Fibroblast of pulmonary artery (primary cell): ENCODE measurements around the gene ITPR2.
"Not testable (repeated sequence)": the region's sequence is repeated elsewhere in the genome, so short reads cannot be mapped to it uniquely, and the experiment has no call there.

Experiments
- DNase-seq: peaks from one replicate; pipeline ENCODE4 v3.0.0-alpha.2; 2010; ENCODE audit warnings: low read depth
- H3K4me3 ChIP-seq: replicated peaks from 2 replicates; pipeline ENCODE4 v1.5.1; 2011; ENCODE audit warnings: low read depth, mild to moderate bottlenecking, control low read depth, low read length, moderate library complexity
- TF ChIP-seq, protein P1 (sequence below): IDR thresholded peaks from 2 replicates; pipeline ENCODE4 v1.5.1; 2011; ENCODE audit warnings: mild to moderate bottlenecking, control low read depth, low read length, inconsistent platforms; ENCODE audit errors: missing control alignments

The ITPR2 gene

DNA sequence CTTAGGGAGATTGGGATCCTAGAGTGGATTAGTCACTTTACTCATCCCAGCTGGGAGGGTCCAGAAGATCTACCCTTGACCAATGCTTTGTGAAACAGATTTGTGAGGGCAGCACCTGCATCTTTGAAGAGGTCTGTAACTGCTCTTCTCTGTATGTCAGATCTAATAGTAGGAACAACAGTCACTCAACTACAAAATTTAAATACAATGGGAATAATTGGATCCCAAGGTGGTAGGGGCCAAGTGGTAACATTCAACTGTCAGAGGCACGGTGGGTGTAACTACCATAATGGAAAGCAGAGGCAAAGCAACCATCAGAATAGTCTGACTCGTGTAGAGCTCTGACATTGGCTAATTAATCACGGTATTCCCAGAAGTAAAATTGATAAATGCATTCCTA lies 55.8 kb downstream of the ITPR2 start:
- no peak for DNase-seq
- TF ChIP-seq, protein P1, sequence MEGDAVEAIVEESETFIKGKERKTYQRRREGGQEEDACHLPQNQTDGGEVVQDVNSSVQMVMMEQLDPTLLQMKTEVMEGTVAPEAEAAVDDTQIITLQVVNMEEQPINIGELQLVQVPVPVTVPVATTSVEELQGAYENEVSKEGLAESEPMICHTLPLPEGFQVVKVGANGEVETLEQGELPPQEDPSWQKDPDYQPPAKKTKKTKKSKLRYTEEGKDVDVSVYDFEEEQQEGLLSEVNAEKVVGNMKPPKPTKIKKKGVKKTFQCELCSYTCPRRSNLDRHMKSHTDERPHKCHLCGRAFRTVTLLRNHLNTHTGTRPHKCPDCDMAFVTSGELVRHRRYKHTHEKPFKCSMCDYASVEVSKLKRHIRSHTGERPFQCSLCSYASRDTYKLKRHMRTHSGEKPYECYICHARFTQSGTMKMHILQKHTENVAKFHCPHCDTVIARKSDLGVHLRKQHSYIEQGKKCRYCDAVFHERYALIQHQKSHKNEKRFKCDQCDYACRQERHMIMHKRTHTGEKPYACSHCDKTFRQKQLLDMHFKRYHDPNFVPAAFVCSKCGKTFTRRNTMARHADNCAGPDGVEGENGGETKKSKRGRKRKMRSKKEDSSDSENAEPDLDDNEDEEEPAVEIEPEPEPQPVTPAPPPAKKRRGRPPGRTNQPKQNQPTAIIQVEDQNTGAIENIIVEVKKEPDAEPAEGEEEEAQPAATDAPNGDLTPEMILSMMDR, result no peak
- no peak overlapping the region for H3K4me3 ChIP-seq

DNA sequence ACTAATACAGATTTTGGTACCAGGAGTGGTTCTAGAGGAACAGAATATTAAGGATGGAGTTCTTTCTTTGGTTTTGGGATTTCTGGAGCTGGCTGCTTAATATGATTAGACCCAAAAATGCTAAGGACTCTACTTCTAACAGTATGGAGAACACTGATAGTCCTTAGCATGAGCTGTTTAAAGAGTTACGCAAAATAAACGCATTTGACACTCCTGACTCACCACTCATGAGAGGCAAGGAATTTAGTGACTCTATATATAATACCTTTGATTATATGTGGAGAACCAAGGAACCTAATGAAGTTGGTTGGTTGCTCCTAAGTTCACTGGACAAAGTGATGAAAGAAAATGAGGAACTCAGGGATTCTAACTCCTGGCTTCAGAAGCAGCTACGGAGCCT lies 57.0 kb downstream of the ITPR2 start:
- not testable (repeated sequence) for H3K4me3 ChIP-seq, DNase-seq

DNA sequence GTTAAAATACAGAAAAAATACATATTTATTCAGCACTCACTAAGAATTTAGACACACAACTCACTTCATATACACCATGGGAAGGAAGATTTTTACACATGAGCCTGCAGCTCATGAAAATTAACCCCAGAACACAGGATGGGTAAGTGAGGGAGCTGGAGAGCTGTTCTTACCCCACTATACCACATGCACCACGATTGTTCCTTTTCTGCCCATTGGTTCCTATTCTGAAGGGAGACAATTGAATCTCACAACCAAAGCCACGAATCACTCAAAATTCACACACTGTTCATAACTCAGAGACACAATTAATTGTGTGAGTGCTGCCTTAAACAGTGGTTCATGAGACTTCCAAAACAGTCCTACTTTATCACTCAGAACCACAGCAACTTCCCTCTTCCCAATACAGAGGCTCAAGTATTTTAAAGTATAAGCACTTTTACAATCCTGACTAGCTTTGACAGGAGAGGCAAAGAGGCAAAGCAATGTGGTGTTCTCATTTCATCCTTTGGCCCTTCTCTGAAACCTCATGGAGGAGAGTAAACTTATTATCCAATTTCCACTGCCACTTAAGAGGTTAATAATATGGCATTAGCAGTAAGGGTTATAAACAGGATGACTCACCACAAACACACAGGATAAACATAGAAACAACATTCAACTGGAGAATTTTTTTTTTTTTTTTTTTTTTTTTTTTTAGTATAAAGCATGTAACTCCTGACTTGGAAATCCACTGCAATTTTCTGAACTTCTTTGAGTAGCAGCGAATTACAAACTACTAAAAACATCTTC lies 59.5 kb downstream of the ITPR2 start:
- DNase-seq, result no peak
- TF ChIP-seq, protein P1, result no peak
- H3K4me3 ChIP-seq, result no peak overlapping the region

DNA sequence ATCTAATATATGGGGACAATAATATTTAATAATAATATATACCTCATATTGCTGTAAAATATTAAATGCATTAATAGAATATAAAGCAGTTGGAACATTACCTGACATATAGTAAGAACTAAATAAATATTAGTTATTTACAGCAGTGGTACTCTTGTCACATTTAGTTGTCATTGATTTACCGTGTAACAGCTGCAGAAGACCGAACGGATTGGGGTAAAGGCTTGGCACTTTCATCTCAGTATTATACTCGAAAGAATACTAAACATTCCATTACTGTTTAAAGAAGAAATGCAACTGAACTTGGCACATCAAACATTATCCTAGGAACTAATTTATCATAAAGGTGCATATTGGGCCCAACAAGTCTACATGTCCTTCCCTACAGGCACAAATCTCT lies 61.1 kb downstream of the ITPR2 start:
- no peak overlapping the region for H3K4me3 ChIP-seq
- TF ChIP-seq, protein P1, result no peak
- DNase-seq, result no peak

DNA sequence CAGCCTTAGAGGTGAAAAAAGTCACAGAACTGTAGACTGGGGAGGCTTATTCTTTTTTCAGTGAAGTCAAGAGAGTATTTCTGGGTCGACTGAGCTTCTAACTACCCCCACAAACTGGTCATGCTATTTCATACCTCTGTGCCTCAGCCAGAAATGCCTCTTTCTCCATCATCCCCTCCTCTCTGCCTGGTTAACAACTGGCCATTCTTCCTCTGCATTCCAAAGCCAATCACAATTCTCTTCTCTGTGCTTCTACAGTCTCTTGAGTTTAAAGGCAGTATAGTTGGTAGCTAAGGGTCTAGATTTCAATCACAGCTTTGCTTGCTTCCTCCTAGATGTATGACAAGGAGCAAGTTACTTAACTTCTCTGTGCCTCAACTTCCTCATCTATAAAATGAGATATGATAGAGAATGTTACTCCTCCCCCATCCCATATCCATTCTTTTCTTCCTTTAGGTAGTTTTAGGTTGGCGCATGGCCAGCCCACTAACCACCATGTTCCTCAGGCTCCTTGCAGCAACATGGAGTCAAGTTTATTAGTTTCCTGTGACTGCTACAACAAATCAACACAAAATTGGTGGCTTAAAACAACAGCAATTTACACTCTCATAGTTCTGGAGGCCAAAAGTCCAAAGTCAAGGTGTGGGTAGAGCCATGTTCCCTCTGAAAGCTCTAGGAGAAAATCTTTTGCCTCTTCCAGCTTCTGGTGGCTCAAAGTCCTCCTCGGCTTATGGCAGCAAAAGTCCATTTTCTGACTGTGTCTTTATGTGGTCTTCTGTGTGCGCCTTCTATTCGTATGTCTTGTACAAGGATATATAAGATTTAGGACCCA lies 62.5 kb downstream of the ITPR2 start:
- no peak overlapping the region for H3K4me3 ChIP-seq
- TF ChIP-seq, protein P1, result no peak
- no peak for DNase-seq

DNA sequence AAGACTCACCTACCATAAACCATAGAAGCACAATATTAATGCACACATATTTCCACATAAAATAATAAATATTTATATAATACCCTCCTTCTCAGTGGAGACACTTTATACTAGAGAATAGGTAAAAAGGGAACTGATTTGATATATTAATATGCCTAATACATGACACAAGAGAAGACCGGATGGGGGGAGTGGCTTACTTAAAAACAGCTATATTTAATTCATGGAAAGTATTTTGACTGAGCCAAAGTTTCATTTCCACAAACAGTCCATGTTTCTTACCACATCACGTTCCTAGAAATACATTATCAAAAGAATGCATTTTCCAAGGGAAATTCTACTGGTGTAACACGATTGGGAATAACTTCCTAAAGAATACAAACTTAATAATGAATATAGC lies 63.4 kb downstream of the ITPR2 start:
- no peak for DNase-seq
- TF ChIP-seq, protein P1, result no peak
- no peak overlapping the region for H3K4me3 ChIP-seq
